ENCODE measurements around the gene ARID1B.

The ARID1B gene

DNA sequence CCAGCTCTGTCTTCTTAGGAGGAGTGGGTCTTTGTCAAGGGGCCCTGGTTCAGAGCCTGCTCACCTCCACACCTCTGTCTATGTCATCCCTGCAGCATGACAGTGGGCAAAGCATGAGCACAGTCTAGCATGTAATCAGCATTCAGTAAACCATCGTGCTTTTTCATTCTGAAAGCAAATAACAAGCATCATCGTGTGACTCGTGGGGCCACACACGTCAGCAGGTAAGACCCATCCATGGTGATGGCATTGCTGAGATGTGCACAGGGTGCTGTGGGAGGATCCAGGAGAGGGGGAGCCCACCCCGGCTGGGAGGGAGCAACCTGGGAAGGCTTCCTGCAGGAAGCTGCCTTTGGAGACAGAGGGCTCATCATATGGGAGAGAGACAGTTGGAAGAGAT, 439.4 kb downstream of the ARID1B start:
- Histone ChIP-seq H3K27ac (ENCODE audit: low read length) (no peak overlapping the region), H3K4me1 (ENCODE audit: low read length) (no peaks in the 10 kb centered on the region), H3K4me2 (ENCODE audit: low read depth, low read length) (no peak overlapping the region), H3K9ac (ENCODE audit: low read length) (no peak overlapping the region), H3K27me3 (replicated peaks; ENCODE audit: insufficient read depth, low read length) (no peaks in the 10 kb centered on the region), H3K36me3 (replicated peaks; ENCODE audit: insufficient read depth, low read length) (no peaks in the 10 kb centered on the region), H3K4me3 (ENCODE audit: low read length) (no peak overlapping the region), H3K9me3 (replicated peaks; ENCODE audit: insufficient read depth, low read length) (no peaks in the 10 kb centered on the region), H3F3A (ENCODE audit: insufficient read depth, low read length) (no peaks in the 10 kb centered on the region), H3K79me2 (ENCODE audit: low read length) (no peaks in the 10 kb centered on the region), H2AFZ (ENCODE audit: low read length) (no peak overlapping the region), H4K20me1 (ENCODE audit: insufficient read depth, low read length) (no peaks in the 10 kb centered on the region), H3K9me2 (replicated peaks; ENCODE audit: insufficient read depth, low read length) (no peaks in the 10 kb centered on the region)
- no peak for TF ChIP-seq EZH2phosphoT487 (IDR thresholded peaks at IDR 0.05; ENCODE audit: low read length)
- no peak for TF ChIP-seq CTCF (IDR thresholded peaks at IDR 0.05; ENCODE audit: low read length)
- TF ChIP-seq EZH2 (optimal IDR thresholded peaks at IDR 0.05; ENCODE audit: low read depth, low read length), result no peak
- DNase-seq, result no peak

DNA sequence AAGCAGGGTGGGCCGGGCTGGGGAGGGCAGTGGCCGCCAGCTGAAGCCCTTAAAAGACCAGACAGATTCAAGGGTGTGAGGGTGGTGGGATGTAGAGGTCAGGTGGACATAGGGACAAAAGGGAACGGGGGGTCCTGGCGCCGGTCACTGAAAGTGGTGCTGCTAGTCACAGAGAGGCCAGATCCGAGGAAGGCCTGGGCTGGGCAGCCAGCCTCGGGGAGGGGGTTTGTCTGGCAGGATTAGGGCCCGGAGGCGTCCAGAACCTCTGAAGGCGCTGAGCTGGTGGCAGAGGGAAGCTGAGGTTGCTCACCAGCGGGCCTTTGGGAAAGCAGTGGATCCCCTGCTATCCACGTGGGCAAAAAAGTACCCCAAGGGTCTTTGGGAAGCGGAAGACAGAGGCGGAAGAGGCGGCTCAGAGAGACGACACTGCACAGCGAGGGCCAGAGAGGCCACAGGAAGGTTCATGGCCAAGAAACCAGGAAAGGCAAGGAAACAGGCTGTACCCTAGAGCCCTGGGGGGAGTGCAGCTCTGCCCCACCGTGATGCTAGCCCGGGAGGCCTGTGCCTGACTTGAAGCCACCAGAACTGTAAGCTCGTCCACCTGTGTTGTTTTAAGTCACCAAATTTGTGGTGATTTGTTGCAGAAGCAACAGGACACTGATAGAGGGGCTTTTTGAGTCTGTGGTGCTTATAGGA, 440.2 kb downstream of the ARID1B start:
- no peak overlapping the region for H3K4me2 ChIP-seq (ENCODE audit: low read depth, low read length)
- no peaks in the 10 kb centered on the region for H3K4me1 ChIP-seq (ENCODE audit: low read length)
- no peaks in the 10 kb centered on the region for H3K36me3 ChIP-seq (replicated peaks; ENCODE audit: insufficient read depth, low read length)
- no peak overlapping the region for H2AFZ ChIP-seq (ENCODE audit: low read length)
- no peaks in the 10 kb centered on the region for H3K9me2 ChIP-seq (replicated peaks; ENCODE audit: insufficient read depth, low read length)
- H3F3A ChIP-seq (ENCODE audit: insufficient read depth, low read length), result no peaks in the 10 kb centered on the region
- H3K9me3 ChIP-seq (replicated peaks; ENCODE audit: insufficient read depth, low read length), result no peaks in the 10 kb centered on the region
- H4K20me1 ChIP-seq (ENCODE audit: insufficient read depth, low read length), result no peaks in the 10 kb centered on the region
- H3K9ac ChIP-seq (ENCODE audit: low read length), result no peak overlapping the region
- H3K4me3 ChIP-seq (ENCODE audit: low read length), result no peak overlapping the region
- no peaks in the 10 kb centered on the region for H3K27me3 ChIP-seq (replicated peaks; ENCODE audit: insufficient read depth, low read length)
- no peak for DNase-seq
- H3K79me2 ChIP-seq (ENCODE audit: low read length), result no peaks in the 10 kb centered on the region
- no peak overlapping the region for H3K27ac ChIP-seq (ENCODE audit: low read length)
- no peak for TF ChIP-seq EZH2phosphoT487 (IDR thresholded peaks at IDR 0.05; ENCODE audit: low read length)
- TF ChIP-seq EZH2 (optimal IDR thresholded peaks at IDR 0.05; ENCODE audit: low read depth, low read length), result no peak
- TF ChIP-seq CTCF (IDR thresholded peaks at IDR 0.05; ENCODE audit: low read length), result no peak

GRCh38 chr6:157217894-157218370, 440.8 kb downstream of the ARID1B start:
- H3K27me3 ChIP-seq (replicated peaks; ENCODE audit: insufficient read depth, low read length), result no peaks in the 10 kb centered on the region
- no peak overlapping the region for H3K4me3 ChIP-seq (ENCODE audit: low read length)
- TF ChIP-seq EZH2phosphoT487 (IDR thresholded peaks at IDR 0.05; ENCODE audit: low read length), result no peak
- TF ChIP-seq EZH2 (optimal IDR thresholded peaks at IDR 0.05; ENCODE audit: low read depth, low read length), result no peak
- TF ChIP-seq CTCF (IDR thresholded peaks at IDR 0.05; ENCODE audit: low read length), result no peak
- DNase-seq, result no peak
- no peak overlapping the region for H3K9ac ChIP-seq (ENCODE audit: low read length)
- no peaks in the 10 kb centered on the region for H4K20me1 ChIP-seq (ENCODE audit: insufficient read depth, low read length)
- no peaks in the 10 kb centered on the region for H3K79me2 ChIP-seq (ENCODE audit: low read length)
- H3K9me2 ChIP-seq (replicated peaks; ENCODE audit: insufficient read depth, low read length), result no peaks in the 10 kb centered on the region
- no peak overlapping the region for H3K4me2 ChIP-seq (ENCODE audit: low read depth, low read length)
- H3K9me3 ChIP-seq (replicated peaks; ENCODE audit: insufficient read depth, low read length), result no peaks in the 10 kb centered on the region
- H2AFZ ChIP-seq (ENCODE audit: low read length), result no peak overlapping the region
- no peaks in the 10 kb centered on the region for H3F3A ChIP-seq (ENCODE audit: insufficient read depth, low read length)
- H3K36me3 ChIP-seq (replicated peaks; ENCODE audit: insufficient read depth, low read length), result no peaks in the 10 kb centered on the region
- H3K27ac ChIP-seq (ENCODE audit: low read length), result no peak overlapping the region
- H3K4me1 ChIP-seq (ENCODE audit: low read length), result no peaks in the 10 kb centered on the region

All from MM.1S (cell line).